HepG2 (cell line): Measurements from ENCODE around the gene NAPSA. TPM values are rescaled to one million over a fixed set of nuclear protein-coding genes. Genes with fewer than 3 reads are reported as not detected.

Experiments
- ERF ChIP-seq: IDR thresholded peaks from 2 replicates; pipeline ENCODE4 v1.6.1; 2018; ENCODE audit warnings: missing biosample characterization, missing genetic modification reagents
- FIP1L1 ChIP-seq: fragments of 200-400 bp; formaldehyde crosslinking; IDR thresholded peaks from 2 replicates; pipeline ENCODE4 v1.6.1; 2018; ENCODE audit warnings: low read depth, mild to moderate bottlenecking, low read length, moderate library complexity, borderline replicate concordance; ENCODE audit not compliant: insufficient read depth
- FOXC1 ChIP-seq: sonication (generic); formaldehyde crosslinking; IDR thresholded peaks from 2 replicates; pipeline ENCODE4 v1.8.0; 2022; ENCODE audit warnings: mild to moderate bottlenecking, missing genetic modification reagents, borderline replicate concordance
- GZF1 ChIP-seq: sonication (generic); formaldehyde crosslinking; IDR thresholded peaks from 2 replicates; pipeline ENCODE4 v1.5.1; 2020; ENCODE audit warnings: mild to moderate bottlenecking, missing genetic modification reagents
- IRF2 ChIP-seq: IDR thresholded peaks from 2 replicates; pipeline ENCODE4 v1.6.1; 2018; ENCODE audit warnings: missing genetic modification reagents, missing compliant biosample characterization
- MEIS2 ChIP-seq: sonication (generic); formaldehyde crosslinking; IDR thresholded peaks from 2 replicates; pipeline ENCODE4 v1.9.0; 2021; ENCODE audit warnings: mild to moderate bottlenecking, missing genetic modification reagents
- MTF1 ChIP-seq: sonication (generic); formaldehyde crosslinking; IDR thresholded peaks from 2 replicates; pipeline ENCODE4 v1.5.0; 2020; ENCODE audit warnings: missing genetic modification reagents
- MXD1 ChIP-seq: sonication (generic); formaldehyde crosslinking; IDR thresholded peaks from 2 replicates; pipeline ENCODE4 v1.4.0; 2020; ENCODE audit warnings: mild to moderate bottlenecking, missing genetic modification reagents
- NFKB2 ChIP-seq: sonication (generic); formaldehyde crosslinking; IDR thresholded peaks from 2 replicates; pipeline ENCODE4 v1.4.0; 2020; ENCODE audit warnings: missing genetic modification reagents, borderline replicate concordance
- SIX4 ChIP-seq: sonication (generic); formaldehyde crosslinking; IDR thresholded peaks from 2 replicates; pipeline ENCODE4 v1.4.0; 2020; ENCODE audit warnings: missing genetic modification reagents
- SP5 ChIP-seq: IDR thresholded peaks from 2 replicates; pipeline ENCODE4 v1.6.1; 2016; ENCODE audit warnings: low read depth, borderline replicate concordance
- SRSF9 ChIP-seq: fragments of 200-400 bp; formaldehyde crosslinking; IDR thresholded peaks from 2 replicates; pipeline ENCODE4 v1.6.1; 2018; ENCODE audit warnings: borderline replicate concordance, mild to moderate bottlenecking, low read depth, low read length; ENCODE audit not compliant: insufficient read depth, poor library complexity, severe bottlenecking
- SRY ChIP-seq: sonication (generic); formaldehyde crosslinking; IDR thresholded peaks from 2 replicates; pipeline ENCODE4 v1.8.0; 2022; ENCODE audit warnings: mild to moderate bottlenecking, missing genetic modification reagents
- TGIF2 ChIP-seq: IDR thresholded peaks from 2 replicates; pipeline ENCODE4 v1.6.1; 2016; ENCODE audit warnings: control low read depth, missing compliant biosample characterization
- YY1 ChIP-seq: IDR thresholded peaks from 2 replicates; pipeline ENCODE4 v1.6.1; 2011; ENCODE audit warnings: low read length, low read depth, moderate library complexity, mild to moderate bottlenecking; ENCODE audit not compliant: insufficient read depth, insufficient replicate concordance
- ZNF263 ChIP-seq: sonication (generic); formaldehyde crosslinking; IDR thresholded peaks from 2 replicates; pipeline ENCODE4 v1.4.0; 2020; ENCODE audit warnings: missing genetic modification reagents
- ZNF407 ChIP-seq: sonication (generic); formaldehyde crosslinking; IDR thresholded peaks from one replicate; pipeline ENCODE4 v1.5.1; 2020; ENCODE audit warnings: mild to moderate bottlenecking, missing genetic modification reagents; ENCODE audit errors: not compliant biosample characterization
- ZNF451 ChIP-seq: sonication (generic); formaldehyde crosslinking; IDR thresholded peaks from 2 replicates; pipeline ENCODE4 v1.5.0; 2020; ENCODE audit warnings: mild to moderate bottlenecking, missing genetic modification reagents
- ZNF547 ChIP-seq: sonication (generic); formaldehyde crosslinking; IDR thresholded peaks from 2 replicates; pipeline ENCODE4 v1.5.1; 2020; ENCODE audit warnings: mild to moderate bottlenecking, missing genetic modification reagents
- ZNF598 ChIP-seq: sonication (generic); formaldehyde crosslinking; IDR thresholded peaks from 2 replicates; pipeline ENCODE4 v1.5.1; 2020; ENCODE audit warnings: mild to moderate bottlenecking, missing genetic modification reagents, borderline replicate concordance
- ZNF768 ChIP-seq: sonication (generic); formaldehyde crosslinking; IDR thresholded peaks from 2 replicates; pipeline ENCODE4 v1.4.0; 2020; ENCODE audit warnings: missing genetic modification reagents
- ZNF776 ChIP-seq: sonication (generic); formaldehyde crosslinking; IDR thresholded peaks from 2 replicates; pipeline ENCODE4 v1.4.0; 2020; ENCODE audit warnings: mild to moderate bottlenecking, missing genetic modification reagents
- ZNF841 ChIP-seq: sonication (generic); formaldehyde crosslinking; IDR thresholded peaks from 2 replicates; pipeline ENCODE4 v1.8.1; 2023; ENCODE audit warnings: missing genetic modification reagents, borderline replicate concordance
- polyA plus RNA-seq, 8 experiments: library from polyadenylated mRNA; depleted of rRNA in 3 of 8; stranded (reverse) in 7 of 8; unstranded in 1 of 8; fragments of >200 nt; fragmentation: Illumina TruSeq in 4 of 8; extraction: Trizol in 4 of 8; gene quantifications; 2 replicates each; pipeline versions ENCODE4 v1.2.1 to v1.2.3, GENCODE V29; 2011 to 2016; ENCODE audit warnings: low read depth in 4 of 8, missing spikeins in 1 of 8, mixed read lengths in 1 of 8; ENCODE audit not compliant: insufficient read depth in 1 of 8
- total RNA-seq, 5 experiments: library from RNA; depleted of rRNA; stranded (reverse); fragments of >200 nt; fragmentation: Illumina TruSeq; extraction: Trizol; gene quantifications; 2 replicates each; pipeline ENCODE4 v1.2.3, GENCODE V29; 2016; ENCODE audit warnings: low read depth in 1 of 5

Gene NAPSA
- total and polyA plus RNA-seq, 2 of the 13 experiments (the other 11 are each of a cell fraction or from before 2014, with no cell fraction given), result not detected

GRCh38 chr19:50328224-50328872 is 37.1 kb downstream of the NAPSA start (continued):
- TF ChIP-seq SIX4 (CRISPR knock-in tag), result no peak
- TF ChIP-seq ZNF841, result 0 out of 2 replicates have a peak, but pooled peaks have one; percentile 23
- TF ChIP-seq FIP1L1, result no peak
- TF ChIP-seq NFKB2 (CRISPR knock-in tag), result peak; percentile 55; the same call in 1 of the 2 replicates
- no peak for TF ChIP-seq SP5 (CRISPR knock-in tag)
- TF ChIP-seq MXD1 (CRISPR knock-in tag), result peak; percentile 40; the same call in 1 of the 2 replicates
- no peak for TF ChIP-seq SRSF9
- TF ChIP-seq ZNF451 (CRISPR knock-in tag), result no peak
- 0 out of 2 replicates have a peak, but pooled peaks have one; percentile 32 for TF ChIP-seq SRY
- TF ChIP-seq ZNF263 (CRISPR knock-in tag), result 0 out of 2 replicates have a peak, but pooled peaks have one; percentile 42
- no peak for TF ChIP-seq FOXC1
- TF ChIP-seq ZNF407 (CRISPR knock-in tag), result no peak
- TF ChIP-seq ERF (CRISPR knock-in tag), result no peak
- TF ChIP-seq ZNF598 (CRISPR knock-in tag), result no peak
- TF ChIP-seq TGIF2 (CRISPR knock-in tag), result no peak
- TF ChIP-seq ZNF547, result 0 out of 2 replicates have a peak, but pooled peaks have one; percentile 26
- 0 out of 2 replicates have a peak, but pooled peaks have one; percentile 48 for TF ChIP-seq MEIS2 (CRISPR knock-in tag)
- no peak for TF ChIP-seq IRF2 (CRISPR knock-in tag)
- TF ChIP-seq YY1, result no peak
- TF ChIP-seq ZNF768, result 0 out of 2 replicates have a peak, but pooled peaks have one; percentile 9
- TF ChIP-seq GZF1, result no peak
- no peak for TF ChIP-seq MTF1
- 0 out of 2 replicates have a peak, but pooled peaks have one; percentile 25 for TF ChIP-seq ZNF776
